Heart left ventricle (tissue), 16 donors: ENCODE data around the gene TBL1XR1. TPM values are rescaled to one million over a fixed set of nuclear protein-coding genes. Genes with fewer than 3 reads are reported as not detected.

ENCODE experiments used
- ATAC-seq, 4 donors: fragments of 200-7000 bp; cut with Tn5 transposase; one replicate each; pipeline ENCODE4 v1.9.1; 2020 to 2022; ENCODE audit warnings: moderate library complexity in 4 of 4, mild to moderate bottlenecking in 3 of 4, moderate number of reproducible peaks in 1 of 4
- DNase-seq, 5 donors: peaks; one replicate each; pipeline ENCODE4 v3.0.0-alpha.2; 2020
- H3K27ac ChIP-seq, 12 donors: fragments of 200-600 bp; sonication (generic) in 4 of 12; one replicate each; pipeline versions ENCODE4 v1.5.0 to v1.8.0; 2016 to 2022; ENCODE audit warnings: mild to moderate bottlenecking in 2 of 12
- H3K27me3 ChIP-seq, 9 donors: fragments of 200-600 bp; sonication (generic) in 2 of 9; one replicate each; pipeline versions ENCODE4 v1.5.1 to v1.8.0; 2016 to 2022; ENCODE audit warnings: mild to moderate bottlenecking in 3 of 9
- H3K36me3 ChIP-seq, 9 donors: fragments of 200-600 bp; sonication (generic) in 2 of 9; one replicate each; pipeline versions ENCODE4 v1.5.0 to v1.8.0; 2018 to 2022; ENCODE audit warnings: mild to moderate bottlenecking in 2 of 9
- H3K4me1 ChIP-seq, 12 donors: fragments of 200-600 bp; sonication (generic) in 4 of 12; one replicate each; pipeline versions ENCODE4 v1.5.0 to v1.8.0; 2016 to 2022; ENCODE audit warnings: mild to moderate bottlenecking in 3 of 12
- H3K4me3 ChIP-seq, 12 donors: fragments of 200-600 bp; sonication (generic) in 4 of 12; one replicate each; pipeline versions ENCODE4 v1.5.0 to v1.8.0; 2017 to 2022; ENCODE audit warnings: mild to moderate bottlenecking in 9 of 12, moderate library complexity in 4 of 12
- H3K9me3 ChIP-seq, 12 donors: fragments of 200-600 bp; sonication (generic) in 4 of 12; one replicate each; pipeline versions ENCODE4 v1.5.0 to v1.8.0; 2016 to 2022; ENCODE audit warnings: mild to moderate bottlenecking in 1 of 12
- CTCF ChIP-seq, 12 donors: fragments of 200-600 bp; sonication (generic) in 4 of 12; IDR thresholded peaks; one replicate each; pipeline versions ENCODE4 v1.5.0 to v1.8.0; 2018 to 2022; ENCODE audit warnings: antibody characterized with exemption in 12 of 12, mild to moderate bottlenecking in 5 of 12
- POLR2A ChIP-seq, 2 donors: fragments of 450-650 bp; IDR thresholded peaks; one replicate each; pipeline ENCODE4 v1.6.1; 2017; ENCODE audit warnings: antibody characterized with exemption in 2 of 2, mild to moderate bottlenecking in 2 of 2, moderate library complexity in 2 of 2
- WGBS, 4 donors: extraction: QIAGEN DNeasy Blood & Tissue Kit in 2 of 4; methylation state at CpG; one replicate each; pipeline versions ENCODE4 v1.1.5 to v1.1.7; 2013 to 2018; 5-methylcytosine and 5-hydroxymethylcytosine counted together
- intact Hi-C, 10 donors: fragments of 100-400 bp; cut with DNase I; formaldehyde crosslinking; loops; one replicate each; pipeline versions ENCODE4 v1.11.1 to v1.14.2; 2022
- polyA plus RNA-seq, 2 donors: library from polyadenylated mRNA; stranded (reverse); fragments of 200-250 nt; gene quantifications; one replicate each; pipeline ENCODE4 v1.2.3, GENCODE V29; 2013
- total RNA-seq, 9 donors: library from RNA; depleted of rRNA in 2 of 9; stranded (reverse); fragments of >200 nt in 2 of 9; fragmentation: NEBNext Ultra II Directional in 3 of 9; extraction: Animal tissue kit (Norgen Biotek cat#: 25700) in 3 of 9; gene quantifications; one replicate each; pipeline versions ENCODE4 v1.1.0 to v1.2.4, GENCODE V29; 2016 to 2023
- donor health status: ischemic (EF 13 %, LVEDD 7.1; RV severe dilation, severe dysfunction).
- donor health status: healthy with polysubstance abuse.
- donor health status: DM: no; HTN: yes; CAD: no.
- donor health status: DM: no; HTN: no; CAD: no.
- donor health status: ischemic (EF 25% LVEDD 6.9; RV normal size, moderate dysfunction).
- donor health status: ischemic (EF 25% LVEDD 5.7; RV mildly dilated, moderate dysfunction).
- donor health status: healthy.
- donor health status: DM: yes; HTN: yes; CAD: no.
- donor health status: ischemic (EF 35%, LVEDD 5.7; RV mildly dilated, moderate dysfunction).
- donor health status: nonischemic (EF 11% LVEDD 7.7; RV severe dilation, severe dysfunction).
- donor health status: DM: yes; HTN: yes; CAD: no.
- donor health status: PGD.
- donor health status: ischemic (EF 29% LVEDD 5.4; RV normal size, mild dysfunction).
- donor health status: nonischemic (EF 23%, LVEDD 6.1; RV moderate dilation, normal function).

The TBL1XR1 gene
- total and polyA plus RNA-seq, 11 donors: 24.0 to 176 (median 119) TPM

GRCh38 chr3:176992565-176992964 is 204.7 kb downstream of the TBL1XR1 start:
- H3K4me3 ChIP-seq: no peak overlapping the region
- DNase-seq (no peak), ATAC-seq (no peak)
- no peak overlapping the region for H3K27ac ChIP-seq
- TF ChIP-seq POLR2A (IDR thresholded peaks at IDR 0.05) (no peak), CTCF (IDR thresholded peaks at IDR 0.05) (no peak)
- peaks cover 0 to 4% (median 0%) of the 10 kb centered on the region in 12 donors for H3K4me1 ChIP-seq
- peaks cover 0 to 10% (median 0%) of the 10 kb centered on the region in 12 donors for H3K9me3 ChIP-seq
- intact Hi-C loops: no loop called here
- no peaks in the 10 kb centered on the region for H3K36me3 ChIP-seq
- WGBS, 4 donors: 94 to 96% (median 95%) methylated on average over 11 of the region's 11 CpGs
- H3K27me3 ChIP-seq: no peaks in the 10 kb centered on the region

GRCh38 chr3:176988795-176989194 is 208.5 kb downstream of the TBL1XR1 start:
- peaks cover 0 to 10% (median 0%) of the 10 kb centered on the region in 12 donors for H3K9me3 ChIP-seq
- TF ChIP-seq CTCF (IDR thresholded peaks at IDR 0.05) (no peak), POLR2A (IDR thresholded peaks at IDR 0.05) (no peak)
- DNase-seq: no peak
- no peak for ATAC-seq
- intact Hi-C loops: no loop called here
- H3K4me3 ChIP-seq: no peak overlapping the region
- no peaks in the 10 kb centered on the region for H3K36me3 ChIP-seq
- peaks cover 0 to 4% (median 0%) of the 10 kb centered on the region in 12 donors for H3K4me1 ChIP-seq
- no peaks in the 10 kb centered on the region for H3K27me3 ChIP-seq
- WGBS, 4 donors: 70 to 86% (median 81%) methylated on average over 3 of the region's 3 CpGs
- H3K27ac ChIP-seq: no peak overlapping the region

GRCh38 chr3:176987901-176988650 is 209.2 kb downstream of the TBL1XR1 start:
- ATAC-seq (peak in 2 of 4 donors; percentile 41 to 57), DNase-seq (no peak)
- 49 to 64% (median 56%) methylated on average over 8 of the region's 8 CpGs for WGBS, 4 donors
- TF ChIP-seq POLR2A (IDR thresholded peaks at IDR 0.05) (no peak), CTCF (IDR thresholded peaks at IDR 0.05) (no peak)
- Histone ChIP-seq H3K4me3 (no peak overlapping the region), H3K27ac (no peak overlapping the region), H3K4me1 (peaks cover 0 to 4% (median 0%) of the 10 kb centered on the region in 12 donors), H3K27me3 (no peaks in the 10 kb centered on the region), H3K36me3 (no peaks in the 10 kb centered on the region), H3K9me3 (peaks cover 0 to 10% (median 0%) of the 10 kb centered on the region in 12 donors)
- intact Hi-C loops: no loop called here

GRCh38 chr3:176978441-176978840 is 218.8 kb downstream of the TBL1XR1 start:
- no peak for DNase-seq
- Histone ChIP-seq H3K27ac (no peak overlapping the region), H3K36me3 (no peaks in the 10 kb centered on the region), H3K9me3 (peaks cover 0 to 17% (median 1%) of the 10 kb centered on the region in 12 donors), H3K4me1 (no peaks in the 10 kb centered on the region), H3K4me3 (no peak overlapping the region), H3K27me3 (no peaks in the 10 kb centered on the region)
- intact Hi-C loops: no loop called here
- TF ChIP-seq CTCF (IDR thresholded peaks at IDR 0.05): no peak
- TF ChIP-seq POLR2A (IDR thresholded peaks at IDR 0.05): no peak
- WGBS, 4 donors: 88 to 94% (median 91%) methylated on average over 3 of the region's 3 CpGs
- ATAC-seq: no peak
